Measurements from ENCODE around the gene MAN1C1.

GRCh38 chr1:25829046-25829445 lies 212.5 kb downstream of the MAN1C1 start:
- TF ChIP-seq CBX2 (IDR thresholded peaks at IDR 0.05; ENCODE audit: insufficient read depth, low read length, poor library complexity, severe bottlenecking) (no peak), POLR2A (conservative IDR thresholded peaks at IDR 0.05) (no peak), EZH2 (IDR thresholded peaks at IDR 0.05; ENCODE audit: borderline replicate concordance, low read depth, low read length) (no peak)
